NOMO-1 treated with DMSO at 0.1 percent for 48 hours (cell line): ENCODE results near the gene MYO6.

Source experiments
- DNase-seq: peaks from one replicate; lab custom pipeline; 2025; ENCODE audit not compliant: unreplicated experiment; lab: John Stamatoyannopoulos, UW

MYO6 gene

DNA sequence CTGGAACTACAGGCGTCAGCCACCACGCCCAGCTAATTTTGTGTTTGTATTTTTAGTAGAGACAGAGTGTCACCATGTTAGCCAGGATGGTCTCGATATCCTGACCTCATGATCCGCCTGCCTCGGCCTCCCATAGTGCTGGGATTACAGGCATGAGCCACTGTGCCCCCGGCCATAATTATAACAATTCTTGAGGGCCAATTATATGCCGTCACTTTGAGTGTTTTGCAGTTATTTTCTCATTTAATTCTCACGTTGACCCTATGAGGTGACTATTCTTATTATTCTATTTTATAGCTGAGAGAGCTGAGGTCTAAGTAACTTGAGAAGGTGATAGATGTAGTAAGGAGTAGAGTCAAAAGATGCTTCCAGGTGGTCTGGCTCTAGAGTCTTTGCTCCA is 13.0 kb downstream of the MYO6 start:
- no peak for DNase-seq

DNA sequence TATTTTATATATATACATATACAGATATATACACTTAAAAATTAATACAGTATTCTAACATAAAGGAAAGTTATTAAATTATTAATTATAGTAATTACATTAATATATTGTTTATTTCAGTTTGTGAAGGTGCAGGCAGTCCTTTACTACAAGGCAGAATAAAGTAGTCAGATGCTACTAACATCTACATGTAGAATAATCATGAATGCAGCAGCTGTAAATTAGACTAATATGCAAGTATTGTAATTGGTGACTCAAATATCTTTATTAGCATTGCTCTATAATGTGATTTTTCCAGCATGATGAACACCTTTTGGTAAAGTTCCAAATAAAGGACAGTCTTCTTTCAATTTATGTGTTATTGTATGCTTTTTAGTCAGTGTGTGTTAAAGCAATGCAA is 17.3 kb downstream of the MYO6 start:
- DNase-seq = no peak

DNA sequence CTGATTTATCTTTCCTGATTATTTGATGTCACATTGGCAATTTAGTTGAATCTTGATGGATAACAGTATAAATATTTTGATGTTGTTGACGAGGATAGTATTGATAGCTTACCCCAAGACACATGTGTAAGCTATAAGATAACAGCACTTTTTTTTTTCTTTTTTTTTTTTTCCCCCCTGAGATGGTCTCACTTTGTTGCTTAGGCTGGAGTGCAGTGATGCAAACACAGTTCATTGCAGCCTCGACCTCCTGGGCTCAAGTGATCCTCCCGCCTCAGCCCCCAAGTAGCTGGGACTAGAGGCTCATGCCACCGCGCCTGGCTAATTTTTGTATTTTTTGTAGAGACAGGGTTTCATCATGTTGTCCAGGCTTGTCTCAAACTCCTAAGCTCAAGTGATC is 21.8 kb downstream of the MYO6 start:
- no peak for DNase-seq

GRCh38 chr6:75775219-75775618 is 26.2 kb downstream of the MYO6 start:
- DNase-seq = no peak

- DNase-seq = no peak
These were observed 27.4 kb downstream of the MYO6 start for GRCh38 chr6:75776461-75776860.

- no peak for DNase-seq
These were observed 29.7 kb downstream of the MYO6 start for GRCh38 chr6:75778757-75779156.

- no peak for DNase-seq
These were observed 37.1 kb downstream of the MYO6 start for GRCh38 chr6:75786152-75786551.

GRCh38 chr6:75788894-75789293 is 39.9 kb downstream of the MYO6 start:
- no peak for DNase-seq

DNA sequence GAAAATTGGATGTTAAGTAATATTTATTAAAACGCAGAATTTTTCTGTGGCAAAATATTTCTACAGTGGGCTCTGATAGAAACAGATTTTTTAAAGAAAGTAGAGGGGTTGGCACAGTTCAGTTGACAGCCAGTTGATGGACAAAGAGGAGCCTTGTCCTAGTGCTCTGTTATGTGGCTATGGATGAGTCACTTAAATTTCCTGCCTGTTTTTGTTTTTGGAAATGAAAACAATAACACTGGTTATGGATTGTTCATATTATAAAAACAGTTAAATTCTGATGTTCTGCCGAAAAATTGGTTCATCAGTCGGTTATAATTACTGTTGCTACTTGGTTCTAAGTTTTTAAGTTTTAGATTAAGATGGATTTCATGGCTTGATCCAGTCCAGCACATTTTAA is 42.8 kb downstream of the MYO6 start:
- no peak for DNase-seq

DNA sequence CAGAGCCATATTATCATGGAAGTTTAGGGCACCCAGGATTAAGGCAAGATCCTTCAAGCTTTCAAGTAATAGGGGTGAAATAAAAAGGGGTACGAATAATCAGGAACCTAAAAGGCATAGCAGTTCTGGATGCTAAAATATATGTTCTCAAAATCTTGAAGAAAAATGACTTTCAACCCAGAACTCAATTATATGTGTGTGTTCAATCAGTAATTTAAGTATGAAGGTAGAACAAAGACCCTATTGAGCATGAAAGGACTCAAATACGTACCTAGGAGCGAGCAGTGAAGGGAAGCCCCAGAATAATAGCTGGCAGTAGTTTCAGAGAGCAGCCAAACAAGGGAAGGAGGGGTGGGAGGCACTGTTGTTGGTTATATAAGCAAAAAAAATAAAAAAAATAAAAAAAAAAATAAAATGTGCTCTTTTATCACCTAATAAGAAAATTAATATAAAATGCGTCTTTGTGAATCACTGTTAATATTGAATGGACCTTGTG is 45.4 kb downstream of the MYO6 start:
- DNase-seq = no peak

GRCh38 chr6:75794954-75795739 is 46.1 kb downstream of the MYO6 start:
- DNase-seq = no peak

GRCh38 chr6:75796723-75797122 is 47.7 kb downstream of the MYO6 start:
- DNase-seq = no peak

DNA sequence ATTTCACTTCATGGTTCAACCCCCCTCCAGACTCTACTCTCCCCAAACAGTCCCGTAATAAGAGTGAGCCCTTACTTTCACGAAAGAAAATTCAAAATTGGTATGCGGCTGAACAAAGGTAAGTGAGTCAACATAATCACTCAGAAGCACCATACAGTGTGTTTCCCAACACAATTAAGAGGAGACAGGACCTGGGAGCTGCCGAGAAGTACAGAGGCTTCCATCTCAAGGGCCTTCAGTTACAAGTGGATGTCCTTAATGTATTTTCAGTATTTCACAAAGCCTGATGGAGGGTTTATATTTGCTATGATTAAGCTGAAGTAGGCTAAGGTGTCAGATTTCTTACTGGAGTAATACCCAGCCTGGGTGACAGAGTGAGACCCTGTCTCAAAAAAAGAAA is 51.1 kb downstream of the MYO6 start:
- no peak for DNase-seq

DNA sequence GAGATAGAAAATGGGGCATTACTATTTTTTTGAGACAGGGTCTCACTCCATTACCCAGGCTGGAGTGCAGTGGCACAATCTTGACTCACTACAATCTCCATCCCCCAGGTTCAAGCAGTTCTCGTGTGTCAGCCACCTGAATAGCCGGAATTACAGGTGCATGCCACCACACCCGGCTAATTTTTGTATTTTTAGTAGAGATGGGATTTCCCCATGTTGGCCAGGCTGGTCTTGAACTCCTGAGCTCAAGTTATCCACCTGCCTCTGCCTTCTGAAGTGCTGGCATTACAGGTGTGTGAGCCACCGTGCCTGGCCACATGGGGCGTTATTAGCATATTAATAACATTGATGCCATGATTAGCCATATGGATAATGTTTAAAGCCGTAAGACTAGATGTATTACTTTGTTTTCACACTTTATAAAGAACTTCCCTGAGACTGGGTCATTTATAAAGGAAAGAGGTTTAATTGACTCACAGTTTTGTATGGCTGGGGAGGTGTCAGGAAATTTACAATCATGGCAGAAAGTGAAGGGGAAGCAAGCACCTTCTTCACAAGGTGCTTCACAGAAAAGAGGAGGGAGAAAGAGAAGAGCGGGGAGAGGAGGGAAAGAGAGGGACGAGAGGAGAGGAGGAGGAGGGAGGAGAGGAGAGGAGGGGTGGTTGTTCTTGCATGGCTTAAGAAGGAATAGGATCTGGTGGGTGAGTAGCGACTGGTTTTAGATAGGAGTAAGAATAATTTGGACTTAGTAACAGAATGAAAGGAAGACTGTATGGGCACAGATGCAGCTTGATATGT is 51.9 kb downstream of the MYO6 start:
- no peak for DNase-seq

GRCh38 chr6:75802366-75802765 is 53.3 kb downstream of the MYO6 start:
- no peak for DNase-seq

DNA sequence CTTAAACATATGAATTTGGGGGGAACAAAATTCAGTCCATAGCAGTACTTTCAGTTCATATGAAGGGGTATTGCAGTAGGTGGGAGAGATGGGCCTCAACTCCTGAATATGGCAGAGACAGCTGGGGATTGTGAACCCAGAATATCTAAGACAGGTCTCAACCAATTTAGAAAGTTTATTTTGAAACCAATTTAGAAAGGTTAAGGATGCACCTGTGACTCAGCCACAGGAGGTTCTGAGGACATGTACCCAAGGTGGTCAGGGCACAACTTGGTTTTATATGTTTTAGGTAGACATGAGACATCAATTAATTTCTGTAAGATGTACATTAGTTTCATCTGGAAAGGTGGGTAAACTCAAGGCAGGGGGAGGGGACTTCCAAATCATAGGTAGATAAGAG is 59.5 kb downstream of the MYO6 start:
- DNase-seq = no peak

- DNase-seq = no peak
These were observed 63.5 kb downstream of the MYO6 start for GRCh38 chr6:75812560-75812959.

DNA sequence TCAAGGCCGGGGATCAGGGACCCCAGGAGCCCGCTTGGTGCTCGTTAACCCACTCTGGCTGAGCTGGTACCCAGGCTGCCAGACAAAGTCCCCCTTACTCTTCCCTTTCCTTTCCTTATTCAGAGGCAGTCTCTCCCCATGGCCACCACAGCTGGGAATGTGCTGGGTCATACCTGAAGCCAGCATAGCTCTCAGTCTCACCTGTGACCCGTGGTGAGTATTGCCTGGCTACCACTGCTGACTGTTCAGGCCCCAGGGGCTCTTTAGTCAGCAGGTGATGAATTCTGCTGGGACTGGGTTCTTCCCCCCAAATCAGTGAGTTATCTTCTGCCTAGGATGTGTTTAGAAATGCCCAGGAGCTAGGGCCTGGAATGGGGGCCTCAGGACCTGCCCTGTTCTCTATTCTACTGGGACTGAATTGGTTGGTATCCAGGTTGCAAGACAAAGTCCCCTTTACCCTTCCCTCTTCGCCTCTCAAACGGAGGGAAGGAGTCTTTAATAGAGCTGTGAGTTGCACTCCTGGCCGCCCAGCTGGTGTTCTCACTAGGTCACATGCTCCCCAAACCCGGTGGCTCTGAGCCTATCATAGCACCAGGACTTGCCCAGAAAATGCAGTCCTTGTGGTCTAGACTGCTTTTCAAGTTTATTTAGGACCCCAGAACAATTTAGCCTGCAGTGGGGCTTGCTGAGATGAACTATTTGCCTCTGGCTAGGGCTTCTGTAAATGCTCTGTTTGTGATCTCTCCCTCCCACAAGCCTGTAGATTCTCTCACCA is 64.6 kb downstream of the MYO6 start:
- no peak for DNase-seq

GRCh38 chr6:75815756-75816155 is 66.7 kb downstream of the MYO6 start:
- DNase-seq = no peak

- DNase-seq = no peak
These were observed 69.2 kb downstream of the MYO6 start for GRCh38 chr6:75818098-75818855.
